CD4-positive, alpha-beta T cell (primary cell): ENCODE measurements around the gene CPSF4L. TPM values are rescaled to one million over a fixed set of nuclear protein-coding genes. Genes with fewer than 3 reads are reported as not detected.
A peak's percentile ranks its signal among the peaks of the same experiment; 100 is the strongest.

Experiments used
- ATAC-seq: fragments of 200-7000 bp; cut with Tn5 transposase; one replicate; pipeline ENCODE4 v1.10.0; 2022; ENCODE audit warnings: mild to moderate bottlenecking; ENCODE audit not compliant: poor library complexity
- CTCF ChIA-PET: fragments of 350-600 bp; sonication (Branson Sonifier 250); formaldehyde crosslinking; loops from one replicate; lab custom pipeline; 2021; ENCODE audit warnings: antibody characterized with exemption, inconsistent platforms; lab: Charles Lee
- POLR2A ChIA-PET: fragments of 350-600 bp; sonication (Branson Sonifier 250); formaldehyde crosslinking; loops from one replicate; lab custom pipeline; 2021; ENCODE audit warnings: antibody characterized with exemption, inconsistent platforms; lab: Charles Lee
- DNase-seq, 14 experiments: peaks; one replicate each; pipeline ENCODE4 v3.0.0-alpha.2; 2013 to 2020; ENCODE audit warnings: mixed read lengths in 2 of 14
- H3K27ac ChIP-seq, 2 donors: one replicate each; pipeline versions ENCODE4 v1.5.1 to v1.7.0; 2013; ENCODE audit warnings: low read length in 2 of 2, low read depth in 1 of 2, mild to moderate bottlenecking in 1 of 2
- H3K27me3 ChIP-seq, 2 experiments: 1 replicate in 1 of 2; 2 replicates in 1 of 2; pipeline versions ENCODE4 v1.6.1 to v1.7.0; 2013; ENCODE audit warnings: low read length in 2 of 2, control low read depth in 1 of 2, mild to moderate bottlenecking in 1 of 2, moderate library complexity in 1 of 2; ENCODE audit not compliant: insufficient read depth in 2 of 2, control insufficient read depth in 1 of 2
- H3K36me3 ChIP-seq: one replicate; pipeline ENCODE4 v1.6.1; 2013; ENCODE audit warnings: low read length, control low read depth; ENCODE audit not compliant: insufficient read depth
- H3K4me1 ChIP-seq: one replicate; pipeline ENCODE4 v1.6.1; 2013; ENCODE audit warnings: low read length, control low read depth; ENCODE audit not compliant: insufficient read depth
- H3K4me3 ChIP-seq: one replicate; pipeline ENCODE4 v1.5.1; 2013; ENCODE audit warnings: mild to moderate bottlenecking, low read length, moderate library complexity
- H3K9me3 ChIP-seq, 2 experiments: 1 replicate in 1 of 2; 2 replicates in 1 of 2; pipeline versions ENCODE4 v1.6.1 to v1.7.0; 2013; ENCODE audit warnings: low read length in 2 of 2, mild to moderate bottlenecking in 2 of 2, control low read depth in 1 of 2, moderate library complexity in 1 of 2; ENCODE audit not compliant: control insufficient read depth in 1 of 2, insufficient read depth in 1 of 2
- H3K27ac Mint-ChIP-seq: one replicate; pipeline ENCODE4 v1.8.0; 2020; ENCODE audit warnings: mixed read lengths
- H3K27me3 Mint-ChIP-seq: one replicate; pipeline ENCODE4 v1.8.0; 2021; ENCODE audit warnings: mixed read lengths
- H3K36me3 Mint-ChIP-seq: one replicate; pipeline ENCODE4 v1.8.0; 2021; ENCODE audit warnings: low read depth, mixed read lengths
- H3K4me1 Mint-ChIP-seq: one replicate; pipeline ENCODE4 v1.8.0; 2021; ENCODE audit warnings: low read depth, mixed read lengths
- H3K4me3 Mint-ChIP-seq: one replicate; pipeline ENCODE4 v1.8.0; 2020; ENCODE audit warnings: mild to moderate bottlenecking, mixed read lengths
- H3K9me3 Mint-ChIP-seq: one replicate; pipeline ENCODE4 v1.8.0; 2020; ENCODE audit warnings: mixed read lengths
- CTCF ChIP-seq: fragments of 200-600 bp; IDR thresholded peaks from one replicate; pipeline ENCODE4 v1.8.0; 2022; ENCODE audit warnings: antibody characterized with exemption, mild to moderate bottlenecking
- intact Hi-C, 2 experiments: fragments of 100-400 bp; cut with DNase I in 1 of 2; cut with micrococcal nuclease in 1 of 2; formaldehyde crosslinking; loops; one replicate each; pipeline versions ENCODE4 v1.15.1 to v1.9.0; 2023 to 2025; cut with DNase I, micrococcal nuclease
- total RNA-seq, 174 experiments: library from RNA in 2 of 174; stranded (reverse) in 2 of 174; gene quantifications; one replicate each; pipeline ENCODE4 v1.2.3 and lab custom pipeline; 2021 to 2026

Gene CPSF4L
- total RNA-seq, 2 experiments from 2014 or later: not detected

DNA sequence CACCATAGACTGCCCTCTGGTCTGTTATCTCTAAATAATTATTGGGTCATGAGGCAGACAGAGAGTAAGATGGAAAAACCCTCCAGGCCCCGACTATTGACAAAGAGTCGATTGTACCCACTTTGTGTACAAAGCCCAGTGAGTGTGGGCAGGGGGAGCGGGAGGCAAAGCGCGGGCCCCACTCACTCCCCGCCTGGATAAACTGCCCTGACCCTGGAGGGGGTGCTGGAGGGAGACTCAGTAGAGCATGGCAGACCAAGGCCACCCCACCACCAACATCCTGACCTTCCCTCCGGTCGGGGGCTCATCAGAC lies 11.2 kb upstream of the CPSF4L start:
- no peak for ATAC-seq
- Histone ChIP-seq H3K36me3 (no peaks in the 10 kb centered on the region), H3K4me1 (no peaks in the 10 kb centered on the region), H3K27ac (no peak overlapping the region), H3K27me3 (no peaks in the 10 kb centered on the region), H3K9me3 (no peaks in the 10 kb centered on the region), H3K4me3 (no peak overlapping the region)
- no peak for DNase-seq
- POLR2A ChIA-PET: no interaction called here
- H3K27me3 Mint-ChIP-seq: no peaks in the 10 kb centered on the region
- H3K4me1 Mint-ChIP-seq: no peaks in the 10 kb centered on the region
- CTCF ChIA-PET: no interaction called here
- H3K36me3 Mint-ChIP-seq: no peaks in the 10 kb centered on the region
- H3K9me3 Mint-ChIP-seq: no peaks in the 10 kb centered on the region
- H3K27ac Mint-ChIP-seq: no peak overlapping the region
- no peak overlapping the region for H3K4me3 Mint-ChIP-seq
- intact Hi-C loops: no loop called here
- TF ChIP-seq CTCF: no peak

DNA sequence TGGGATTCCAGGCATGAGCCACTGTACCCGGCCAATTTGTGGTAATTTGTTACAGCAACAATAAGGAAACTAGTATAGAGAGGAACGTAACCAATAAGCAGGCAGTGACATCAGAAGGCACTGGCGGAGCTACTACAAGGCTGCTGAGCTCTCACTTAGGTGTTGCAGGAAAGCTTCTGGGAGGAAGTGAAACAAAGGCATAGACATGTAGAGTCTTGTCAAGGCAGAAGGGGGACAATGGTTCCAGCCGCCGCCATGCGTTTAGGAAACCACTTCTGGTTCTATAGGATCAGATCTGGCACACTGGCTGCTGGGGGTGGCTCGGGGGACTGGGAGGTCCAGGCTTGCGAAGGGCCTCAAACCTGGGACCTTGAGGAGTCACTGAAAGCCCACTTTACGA lies 9.4 kb upstream of the CPSF4L start:
- H3K4me1 ChIP-seq: no peaks in the 10 kb centered on the region
- DNase-seq (peak in 1 of 14 experiments; percentile 15), ATAC-seq (no peak)
- POLR2A ChIA-PET: no interaction called here
- TF ChIP-seq CTCF: no peak
- H3K36me3 ChIP-seq: no peaks in the 10 kb centered on the region
- no peaks in the 10 kb centered on the region for H3K27me3 ChIP-seq
- Mint-ChIP-seq H3K27ac (no peak overlapping the region), H3K36me3 (no peaks in the 10 kb centered on the region), H3K27me3 (no peaks in the 10 kb centered on the region), H3K4me3 (no peak overlapping the region), H3K4me1 (no peaks in the 10 kb centered on the region), H3K9me3 (no peaks in the 10 kb centered on the region)
- H3K9me3 ChIP-seq: no peaks in the 10 kb centered on the region
- CTCF ChIA-PET: interaction anchor here (1.2 kb wide), 1 partner anchor 40 kb away, joined by 4 read pairs; the partner anchor contains the start of gene CDC42EP4
- no peak overlapping the region for H3K4me3 ChIP-seq
- intact Hi-C loops: no loop called here
- H3K27ac ChIP-seq: no peak overlapping the region

- H3K27me3 Mint-ChIP-seq: no peaks in the 10 kb centered on the region
- Histone ChIP-seq H3K36me3 (no peaks in the 10 kb centered on the region), H3K9me3 (no peaks in the 10 kb centered on the region), H3K27me3 (no peaks in the 10 kb centered on the region), H3K4me3 (no peak overlapping the region), H3K27ac (no peak overlapping the region), H3K4me1 (no peaks in the 10 kb centered on the region)
- ChIA-PET POLR2A (no interaction called here), CTCF (interaction anchor here (1.2 kb wide), 1 partner anchor 41 kb away, joined by 4 read pairs; the partner anchor contains the start of gene CDC42EP4)
- H3K4me1 Mint-ChIP-seq: no peaks in the 10 kb centered on the region
- no peak for TF ChIP-seq CTCF
- H3K36me3 Mint-ChIP-seq: no peaks in the 10 kb centered on the region
- DNase-seq (no peak), ATAC-seq (no peak)
- no peak overlapping the region for H3K27ac Mint-ChIP-seq
- intact Hi-C loops: no loop called here
- no peak overlapping the region for H3K4me3 Mint-ChIP-seq
- no peaks in the 10 kb centered on the region for H3K9me3 Mint-ChIP-seq
Measured at GRCh38 chr17:73269791-73270190, 8.1 kb upstream of the CPSF4L start.
